ENCODE measurements around the gene PGRMC1. TPM values are rescaled to one million over a fixed set of nuclear protein-coding genes. Genes with fewer than 3 reads are reported as not detected.
"Not testable (repeated sequence)": the region's sequence is repeated elsewhere in the genome, so short reads cannot be mapped to it uniquely, and the experiment has no call there.

The PGRMC1 gene
- total RNA-seq, 1 donor from 2014 or later = 16.1 TPM

DNA sequence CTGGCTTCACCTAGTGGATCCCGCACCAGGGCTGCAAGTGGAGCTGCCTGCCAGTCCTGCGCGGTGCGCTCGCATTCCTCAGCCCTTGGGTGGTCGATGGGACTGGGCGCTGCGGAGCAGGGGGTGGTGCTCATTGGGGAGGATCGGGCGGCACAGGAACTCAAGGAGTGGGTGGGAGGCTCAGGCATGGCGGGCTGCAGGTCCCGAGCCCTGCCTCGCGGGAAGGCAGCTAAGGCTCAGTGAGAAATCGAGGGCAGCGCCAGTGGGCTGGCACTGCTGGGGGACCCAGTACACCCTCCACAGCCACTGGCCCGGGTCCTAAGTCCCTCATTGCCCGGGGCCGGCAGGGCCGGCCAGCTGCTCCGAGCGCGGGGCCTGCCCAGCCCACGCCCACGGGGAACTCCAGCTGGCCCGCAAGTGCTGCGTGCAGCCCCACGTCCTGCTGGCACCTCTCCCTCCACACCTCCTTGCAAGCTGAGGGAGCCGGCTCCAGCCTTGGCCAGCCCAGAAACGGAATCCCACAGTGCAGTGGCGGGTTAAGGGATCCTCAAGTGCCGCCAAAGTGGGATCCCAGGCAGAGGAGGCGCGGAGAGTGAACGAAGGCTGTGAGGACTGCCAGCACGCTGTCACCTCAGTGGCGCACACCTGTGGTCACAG lies 27.6 kb upstream of the PGRMC1 start:
- DNase-seq = no peak
- Histone ChIP-seq H3K9me3 (replicated peaks) (no peaks in the 10 kb centered on the region), H3K36me3 (no peaks in the 10 kb centered on the region), H3K4me3 (no peak overlapping the region), H3K4me1 (no peaks in the 10 kb centered on the region), H3K27me3 (ENCODE audit: low read depth) (no peaks in the 10 kb centered on the region), H3K27ac (replicated peaks) (no peak overlapping the region)
- TF ChIP-seq, protein P1, sequence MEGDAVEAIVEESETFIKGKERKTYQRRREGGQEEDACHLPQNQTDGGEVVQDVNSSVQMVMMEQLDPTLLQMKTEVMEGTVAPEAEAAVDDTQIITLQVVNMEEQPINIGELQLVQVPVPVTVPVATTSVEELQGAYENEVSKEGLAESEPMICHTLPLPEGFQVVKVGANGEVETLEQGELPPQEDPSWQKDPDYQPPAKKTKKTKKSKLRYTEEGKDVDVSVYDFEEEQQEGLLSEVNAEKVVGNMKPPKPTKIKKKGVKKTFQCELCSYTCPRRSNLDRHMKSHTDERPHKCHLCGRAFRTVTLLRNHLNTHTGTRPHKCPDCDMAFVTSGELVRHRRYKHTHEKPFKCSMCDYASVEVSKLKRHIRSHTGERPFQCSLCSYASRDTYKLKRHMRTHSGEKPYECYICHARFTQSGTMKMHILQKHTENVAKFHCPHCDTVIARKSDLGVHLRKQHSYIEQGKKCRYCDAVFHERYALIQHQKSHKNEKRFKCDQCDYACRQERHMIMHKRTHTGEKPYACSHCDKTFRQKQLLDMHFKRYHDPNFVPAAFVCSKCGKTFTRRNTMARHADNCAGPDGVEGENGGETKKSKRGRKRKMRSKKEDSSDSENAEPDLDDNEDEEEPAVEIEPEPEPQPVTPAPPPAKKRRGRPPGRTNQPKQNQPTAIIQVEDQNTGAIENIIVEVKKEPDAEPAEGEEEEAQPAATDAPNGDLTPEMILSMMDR (IDR thresholded peaks at IDR 0.05; ENCODE audit: borderline replicate concordance) = no peak
- intact Hi-C loops (cut with micrococcal nuclease) = no loop called here

DNA sequence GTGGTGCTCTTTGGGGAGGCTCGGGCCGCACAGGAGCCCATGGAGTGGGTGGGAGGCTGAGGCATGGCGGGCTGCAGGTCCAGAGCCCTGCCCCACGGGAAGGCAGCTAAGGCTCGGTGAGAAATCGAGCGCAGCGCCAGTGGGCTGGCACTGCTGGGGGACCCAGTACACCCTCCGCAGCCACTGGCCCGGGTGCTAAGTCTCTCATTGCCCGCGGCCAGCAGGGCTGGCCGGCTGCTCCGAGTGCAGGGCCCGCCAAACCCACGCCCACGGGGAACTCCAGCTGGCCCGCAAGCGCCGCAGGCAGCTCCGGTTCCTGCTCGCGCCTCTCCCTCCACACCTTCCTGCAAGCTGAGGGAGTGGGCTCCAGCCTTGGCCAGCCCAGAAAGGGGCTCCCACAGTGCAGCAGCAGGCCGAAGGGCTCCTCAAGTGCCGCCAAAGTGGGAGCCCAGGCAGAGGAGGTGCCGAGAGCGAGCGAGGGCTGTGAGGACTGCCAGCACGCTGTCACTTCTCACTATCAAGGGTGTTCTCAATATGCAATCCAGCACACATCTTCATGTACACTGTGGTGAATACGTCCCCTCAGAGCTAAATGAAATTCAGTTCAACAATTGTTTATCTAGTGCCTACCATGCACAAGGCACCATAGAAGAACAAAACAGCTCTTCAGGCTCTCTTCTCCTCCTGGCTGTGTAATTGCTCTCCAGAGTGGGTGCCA lies 25.0 kb upstream of the PGRMC1 start:
- peak overlapping the region; percentile 73 for H3K27ac ChIP-seq (replicated peaks)
- intact Hi-C loops (cut with micrococcal nuclease) = not testable (repeated sequence)

DNA sequence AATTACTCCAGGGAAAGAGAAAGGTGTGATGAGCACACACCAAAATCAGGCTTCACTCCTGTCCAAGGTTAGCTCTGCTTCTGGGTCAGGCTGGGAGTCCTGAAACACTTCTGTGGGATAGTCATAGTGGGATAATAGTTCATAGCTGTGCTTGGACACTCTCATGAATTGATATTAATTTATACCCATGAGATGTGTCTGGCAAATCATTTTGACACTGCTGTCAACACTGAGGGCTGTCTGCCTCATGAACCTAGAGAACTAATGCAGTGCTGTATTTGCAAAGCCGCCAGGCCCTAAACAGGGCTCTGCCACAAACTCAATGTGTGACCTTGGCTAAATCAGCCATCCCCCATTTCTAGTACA lies 24.5 kb upstream of the PGRMC1 start:
- no peak for DNase-seq
- Histone ChIP-seq H3K9me3 (replicated peaks) (no peaks in the 10 kb centered on the region), H3K36me3 (no peaks in the 10 kb centered on the region), H3K4me1 (no peaks in the 10 kb centered on the region), H3K27ac (replicated peaks) (peak overlapping the region; percentile 73), H3K27me3 (ENCODE audit: low read depth) (no peaks in the 10 kb centered on the region), H3K4me3 (no peak overlapping the region)
- intact Hi-C loops (cut with micrococcal nuclease) = no loop called here
- TF ChIP-seq, protein P1 (IDR thresholded peaks at IDR 0.05; ENCODE audit: borderline replicate concordance) = no peak

More for the DNA sequence above, 25.0 kb upstream of the PGRMC1 start:
- H3K27me3 ChIP-seq (ENCODE audit: low read depth); H3K4me1 ChIP-seq; DNase-seq; H3K4me3 ChIP-seq; H3K9me3 ChIP-seq (replicated peaks); H3K36me3 ChIP-seq: not testable (repeated sequence)

DNA sequence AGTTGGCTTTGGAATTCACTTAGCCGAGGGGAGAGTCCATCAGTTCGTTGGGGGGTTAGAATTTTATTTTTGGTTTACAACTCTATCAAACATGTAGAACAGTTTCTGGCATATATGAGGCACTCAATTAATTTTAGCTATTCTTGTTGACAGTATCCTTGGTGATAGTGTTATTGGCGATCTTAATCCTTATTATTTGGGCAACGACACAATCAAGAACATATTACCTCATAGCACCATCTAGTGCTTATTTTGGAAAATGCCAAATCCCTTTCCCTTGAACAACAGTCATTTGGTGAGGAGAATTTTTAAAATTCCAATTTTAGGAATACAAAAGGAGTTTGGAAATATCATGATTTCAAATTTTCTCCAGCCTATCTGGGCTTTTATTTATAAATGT lies 17.9 kb upstream of the PGRMC1 start:
- H3K9me3 ChIP-seq (replicated peaks) = no peaks in the 10 kb centered on the region
- DNase-seq = no peak
- no peaks in the 10 kb centered on the region for H3K27me3 ChIP-seq (ENCODE audit: low read depth)
- TF ChIP-seq, protein P1 (IDR thresholded peaks at IDR 0.05; ENCODE audit: borderline replicate concordance) = peak; percentile 55
- H3K4me1 ChIP-seq = no peaks in the 10 kb centered on the region
- no peaks in the 10 kb centered on the region for H3K36me3 ChIP-seq
- H3K4me3 ChIP-seq = no peak overlapping the region
- H3K27ac ChIP-seq (replicated peaks) = no peak overlapping the region
- intact Hi-C loops (cut with micrococcal nuclease) = no loop called here

DNA sequence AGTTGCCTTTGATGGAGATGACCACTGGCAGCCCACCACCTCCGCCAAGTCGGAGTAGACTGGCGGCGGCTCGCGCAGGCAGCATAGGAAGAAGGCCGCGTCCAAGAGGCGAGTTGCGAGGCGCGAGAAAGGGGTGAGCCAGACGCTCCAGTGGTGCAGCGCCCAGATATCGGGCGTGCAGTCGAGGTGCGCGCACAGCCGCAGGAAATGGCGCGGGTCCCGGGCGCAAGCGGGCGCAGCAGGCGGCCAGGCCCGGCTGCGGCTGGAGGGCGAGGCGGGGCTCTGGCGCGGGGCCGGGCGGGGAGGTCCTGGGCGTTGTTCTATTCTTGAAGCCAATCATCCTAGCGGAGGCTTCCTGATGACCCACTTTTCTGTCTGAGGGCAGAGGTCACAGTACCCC lies 13.2 kb upstream of the PGRMC1 start:
- Histone ChIP-seq H3K4me3 (no peak overlapping the region), H3K9me3 (replicated peaks) (no peaks in the 10 kb centered on the region), H3K4me1 (no peaks in the 10 kb centered on the region), H3K36me3 (no peaks in the 10 kb centered on the region), H3K27me3 (ENCODE audit: low read depth) (no peaks in the 10 kb centered on the region), H3K27ac (replicated peaks) (no peak overlapping the region)
- no peak for DNase-seq
- intact Hi-C loops (cut with micrococcal nuclease) = no loop called here
- TF ChIP-seq, protein P1 (IDR thresholded peaks at IDR 0.05; ENCODE audit: borderline replicate concordance) = no peak

DNA sequence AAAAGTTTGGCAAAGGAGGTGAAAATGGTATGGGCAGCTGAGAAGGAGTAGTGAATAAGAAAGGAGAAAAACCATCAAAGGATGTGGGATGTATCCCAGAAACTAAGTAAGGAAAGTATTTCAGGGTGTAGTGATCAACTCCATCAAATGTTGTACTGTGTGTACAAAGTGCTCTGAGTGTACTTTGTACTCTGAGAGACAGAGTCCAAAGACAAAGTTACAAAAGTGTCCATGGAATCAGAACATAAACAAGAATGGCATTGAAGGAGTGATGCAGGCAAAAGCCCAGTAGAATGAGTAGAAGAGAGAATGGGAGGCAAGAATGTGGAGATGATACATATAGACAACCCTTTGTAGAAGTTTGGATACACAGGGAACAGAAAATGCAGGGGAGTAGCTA lies 12.3 kb upstream of the PGRMC1 start:
- intact Hi-C loops (cut with micrococcal nuclease) = no loop called here
- no peaks in the 10 kb centered on the region for H3K4me1 ChIP-seq
- TF ChIP-seq, protein P1 (IDR thresholded peaks at IDR 0.05; ENCODE audit: borderline replicate concordance) = no peak
- no peaks in the 10 kb centered on the region for H3K36me3 ChIP-seq
- H3K27me3 ChIP-seq (ENCODE audit: low read depth) = no peaks in the 10 kb centered on the region
- no peaks in the 10 kb centered on the region for H3K9me3 ChIP-seq (replicated peaks)
- no peak overlapping the region for H3K27ac ChIP-seq (replicated peaks)
- H3K4me3 ChIP-seq = no peak overlapping the region
- no peak for DNase-seq
